ENCODE results near the gene MAGI2.

GRCh38 chr7:78247910-78248689, 1205.4 kb downstream of the MAGI2 start:
- TF ChIP-seq FOS (IDR thresholded peaks at IDR 0.05; ENCODE audit: borderline replicate concordance, insufficient read depth, low read length) = no peak
- TF ChIP-seq CTCF (IDR thresholded peaks at IDR 0.05; ENCODE audit: extremely low read depth in 1 of 2, insufficient read depth in 1 of 2, low read depth in 1 of 2, low read length in 2 of 2) = no peak
- no peak for TF ChIP-seq MAX (IDR thresholded peaks at IDR 0.05; ENCODE audit: insufficient read depth, insufficient read length)
- TF ChIP-seq POLR2A (IDR thresholded peaks at IDR 0.05; ENCODE audit: low read depth, low read length) = no peak
- no peak for TF ChIP-seq POLR2AphosphoS5 (IDR thresholded peaks at IDR 0.05; ENCODE audit: insufficient read depth, low read depth, low read length)
- TF ChIP-seq EZH2 (IDR thresholded peaks at IDR 0.05; ENCODE audit: borderline replicate concordance, low read depth, low read length, severe bottlenecking) = no peak
- TF ChIP-seq JUN (IDR thresholded peaks at IDR 0.05; ENCODE audit: borderline replicate concordance, insufficient read depth, insufficient read length, low read depth) = no peak
- no peak for TF ChIP-seq GATA2 (IDR thresholded peaks at IDR 0.05; ENCODE audit: insufficient read depth, insufficient read length, low read depth, low read length)
